Left renal cortex interstitium (tissue), 4 donors: ENCODE results near the gene PDE4B. TPM values are rescaled to one million over a fixed set of nuclear protein-coding genes. Genes with fewer than 3 reads are reported as not detected.
"Not testable (repeated sequence)": the region's sequence is repeated elsewhere in the genome, so short reads cannot be mapped to it uniquely, and the experiment has no call there.

ENCODE experiments used
- DNase-seq, 4 donors: peaks; one replicate each; pipeline ENCODE4 v3.0.0-alpha.2; 2013; ENCODE audit warnings: low read depth in 4 of 4, low spot score in 2 of 4, missing footprints in 1 of 4
- polyA plus RNA-seq, 4 donors: library from polyadenylated mRNA; unstranded; fragments of 120-200 nt; gene quantifications; one replicate each; pipeline ENCODE4 v1.2.1, GENCODE V29; 2013; ENCODE audit not compliant: insufficient read length in 4 of 4

Gene PDE4B
- polyA plus RNA-seq, 4 donors = 5.6 to 11.1 (median 8.7) TPM

DNA sequence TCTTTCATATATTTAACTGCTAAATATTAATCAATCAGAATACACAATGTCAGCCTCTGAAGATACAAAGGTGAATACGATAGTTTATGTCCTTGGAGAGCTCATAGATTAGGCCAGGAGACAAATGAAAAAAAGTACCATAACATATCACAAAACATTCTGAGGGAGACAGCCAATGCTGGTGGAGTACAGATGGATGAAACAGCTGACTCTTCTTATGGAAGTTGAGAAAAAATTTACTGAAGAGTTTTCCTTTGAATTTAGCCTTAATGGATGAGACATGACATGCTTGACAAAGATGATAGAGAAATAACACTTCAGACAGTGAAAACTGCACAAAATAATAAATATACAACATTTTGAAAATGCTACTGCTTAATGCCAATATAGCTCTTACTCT, 193.5 kb downstream of the PDE4B start:
- DNase-seq = no peak

DNA sequence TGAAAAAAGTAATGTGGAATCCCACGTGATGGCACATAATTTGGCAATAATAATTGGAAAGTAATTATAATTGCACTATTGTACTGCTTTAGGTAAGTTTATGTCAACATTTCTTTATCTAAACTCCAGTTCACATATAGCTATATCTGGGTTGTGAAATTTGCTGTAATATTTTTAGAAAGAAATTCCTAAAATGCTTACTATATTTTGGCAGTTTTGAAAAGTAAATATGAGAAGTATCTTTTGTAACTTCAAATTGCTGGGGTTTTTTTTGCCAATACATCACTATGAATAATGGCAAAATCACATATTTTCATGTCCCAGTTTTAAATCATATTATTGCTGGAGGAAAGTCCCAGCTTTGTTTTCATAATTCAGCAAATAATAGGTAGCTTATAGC, 197.5 kb downstream of the PDE4B start:
- no peak for DNase-seq

DNA sequence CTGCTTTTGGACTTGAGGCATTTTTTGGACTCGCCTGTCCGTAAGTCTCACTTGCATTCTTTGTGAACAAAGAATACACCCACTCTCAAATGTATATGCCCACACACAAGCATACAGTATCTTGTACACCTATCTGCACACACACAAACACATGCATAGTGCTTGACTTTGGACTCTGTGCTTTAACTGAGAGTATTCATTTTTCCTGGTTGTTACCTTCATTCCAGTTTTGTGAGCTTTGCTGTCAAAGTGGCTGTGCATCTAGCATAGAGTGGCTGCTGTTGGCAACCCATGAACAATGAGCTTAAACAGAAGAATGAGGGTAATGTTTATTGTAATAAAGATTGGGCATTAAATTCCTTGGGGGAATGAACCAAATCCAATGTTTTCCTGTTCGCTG, 199.0 kb downstream of the PDE4B start:
- no peak for DNase-seq

DNA sequence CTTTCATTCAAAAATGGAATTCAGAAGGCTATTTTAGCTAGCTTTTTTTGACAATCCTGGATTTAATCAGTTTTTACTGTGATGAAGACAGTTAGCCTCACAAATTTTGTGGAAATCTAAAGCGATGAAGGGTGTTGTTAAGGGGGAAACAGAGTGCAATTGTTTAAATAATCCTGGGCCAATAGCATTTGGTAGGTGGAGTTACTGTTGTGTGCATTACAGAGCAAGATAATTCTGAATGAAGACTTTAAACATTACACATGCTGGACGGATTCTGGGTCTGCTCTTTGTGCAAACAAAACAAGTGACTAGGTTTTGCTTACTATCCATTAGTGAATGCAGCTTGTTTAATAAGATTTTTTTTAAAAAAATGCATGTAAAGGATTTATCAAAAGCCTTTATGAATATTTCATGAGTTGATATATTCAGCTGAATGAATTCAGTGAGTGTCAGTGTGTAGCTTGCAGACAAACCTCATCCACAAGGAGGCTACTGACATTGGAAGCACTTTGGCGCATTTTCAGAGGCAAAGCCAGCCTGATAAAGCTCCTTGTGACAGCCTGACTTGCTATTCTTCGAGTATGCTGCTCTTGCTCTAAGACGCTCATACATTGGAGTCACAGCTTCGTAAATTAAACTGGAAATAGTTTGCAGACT, 199.6 kb downstream of the PDE4B start:
- no peak for DNase-seq

DNA sequence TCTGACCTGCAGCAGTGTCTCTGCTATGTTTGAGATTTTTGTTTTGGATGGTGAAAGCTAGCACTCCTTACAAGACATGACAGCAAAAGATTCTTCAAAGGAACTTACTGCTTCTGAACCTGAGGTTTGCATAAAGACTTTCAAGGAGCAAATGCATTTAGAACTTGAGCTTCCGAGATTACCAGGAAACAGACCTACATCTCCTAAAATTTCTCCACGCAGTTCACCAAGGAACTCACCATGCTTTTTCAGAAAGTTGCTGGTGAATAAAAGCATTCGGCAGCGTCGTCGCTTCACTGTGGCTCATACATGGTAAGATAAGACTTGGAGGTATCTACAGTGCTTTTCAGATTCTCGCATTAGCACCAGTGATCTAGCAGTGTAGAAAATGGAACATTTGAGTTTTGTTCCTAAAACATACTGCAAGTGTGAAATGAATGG, 200.2 kb downstream of the PDE4B start:
- DNase-seq = no peak

DNA sequence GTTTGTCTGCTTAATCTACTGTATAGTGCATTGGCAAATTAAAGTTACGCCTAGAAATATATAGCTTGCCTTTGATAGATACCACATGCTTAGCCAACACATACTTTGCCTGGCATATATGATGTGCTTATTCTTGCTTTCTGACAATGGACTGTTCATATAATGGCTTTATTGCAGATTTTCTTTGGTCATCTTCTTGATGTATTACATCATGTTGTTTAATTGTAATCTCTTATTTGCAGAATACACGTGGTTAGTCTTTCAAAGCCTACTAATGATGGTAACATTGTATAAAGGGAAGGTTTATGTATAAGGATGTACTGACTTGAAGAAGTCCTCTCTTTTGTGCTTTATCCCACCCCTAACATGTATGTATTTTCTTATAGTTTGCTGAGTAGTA, 201.5 kb downstream of the PDE4B start:
- no peak for DNase-seq

DNA sequence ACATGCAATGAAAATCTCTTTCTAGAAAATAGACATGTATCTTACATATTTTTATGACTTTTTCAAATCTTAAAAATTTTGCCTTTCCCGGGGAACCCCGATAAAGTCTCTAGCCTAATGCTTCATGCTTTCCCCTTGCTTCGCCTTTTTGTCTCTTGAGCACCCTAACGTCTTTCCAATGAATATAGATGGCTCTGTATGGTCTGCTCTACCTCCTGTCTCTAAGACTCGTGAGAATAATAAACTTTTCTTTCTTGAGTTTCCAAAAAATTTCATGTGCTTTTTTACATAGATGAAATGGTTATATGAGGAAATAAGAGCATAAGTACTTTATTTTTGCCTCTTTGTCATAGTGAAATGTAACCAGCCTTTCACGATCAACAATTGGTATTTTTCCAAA, 202.6 kb downstream of the PDE4B start:
- DNase-seq = no peak

DNA sequence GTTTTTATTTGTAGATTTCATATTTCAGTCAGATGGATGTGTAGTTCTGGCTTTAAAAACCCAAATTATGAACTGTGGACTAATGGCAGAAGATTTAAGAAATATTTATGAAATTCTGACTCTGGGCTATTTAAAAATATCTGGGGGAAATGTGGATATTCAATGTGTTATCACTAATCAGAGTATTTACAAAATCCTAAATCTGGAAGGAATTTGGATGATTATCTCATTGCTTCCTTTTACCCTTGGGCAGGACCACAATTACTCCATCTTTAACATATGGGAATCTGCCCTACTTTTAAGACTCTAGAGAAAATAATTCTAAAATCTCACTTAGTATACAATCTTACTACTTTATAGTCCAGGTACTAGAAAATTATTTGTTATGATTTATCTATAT, 203.2 kb downstream of the PDE4B start:
- DNase-seq = no peak

DNA sequence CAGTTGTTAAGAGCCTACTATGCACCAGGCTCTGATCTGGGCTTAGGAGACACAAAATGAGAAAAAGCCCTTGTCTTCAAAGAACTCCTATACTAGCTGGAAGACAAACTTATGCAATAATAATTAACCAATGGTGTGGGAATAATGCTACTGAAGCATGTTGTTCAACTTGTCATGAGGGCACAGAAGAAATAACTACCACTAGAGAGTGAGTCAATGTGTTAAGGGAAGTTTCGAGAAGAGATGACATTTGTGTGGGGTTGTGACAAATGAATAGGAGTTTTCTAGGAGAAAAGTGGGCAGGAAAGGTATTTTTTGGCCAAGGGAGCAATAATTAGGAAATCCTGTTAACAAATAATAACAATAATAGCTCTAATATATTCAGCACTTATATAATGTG, 205.0 kb downstream of the PDE4B start:
- no peak for DNase-seq

DNA sequence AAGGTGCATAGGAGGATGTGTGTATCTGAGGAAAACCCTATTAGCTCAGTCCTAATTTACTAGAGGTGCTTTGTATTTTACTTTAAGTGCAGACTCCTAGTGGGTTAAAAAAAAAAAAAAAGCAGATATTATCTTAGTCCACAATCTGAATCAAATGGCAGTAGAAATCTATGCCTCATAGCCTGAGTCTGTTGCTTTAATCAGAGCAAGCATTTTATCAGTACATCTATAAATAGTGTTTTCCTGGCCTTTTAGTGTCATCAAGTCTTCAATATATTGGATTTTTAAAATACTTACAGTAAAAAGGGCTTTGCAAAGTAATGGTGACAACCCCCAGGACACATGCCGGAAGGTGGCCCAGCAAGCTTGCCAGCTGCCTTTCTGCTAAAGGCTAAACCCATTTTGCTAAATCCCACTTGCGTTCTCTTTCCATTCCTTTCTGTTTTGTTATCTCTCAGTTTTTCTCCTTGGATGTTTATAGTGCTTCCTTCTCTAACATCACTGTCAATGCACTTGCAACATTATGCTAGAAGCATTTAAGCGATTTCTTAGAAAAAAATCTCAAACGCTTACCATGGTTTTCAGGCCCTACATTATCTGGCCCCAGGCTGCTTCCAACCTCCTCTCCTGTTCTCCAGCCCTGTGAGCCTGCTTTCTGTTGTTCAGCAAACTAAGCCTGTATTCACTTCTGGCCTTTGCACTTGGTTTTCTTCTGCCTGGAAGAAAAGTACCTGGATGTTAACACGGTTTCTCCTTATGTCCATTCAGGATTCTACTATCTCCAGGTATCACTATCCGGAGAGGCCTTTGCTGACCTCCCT, 206.3 kb downstream of the PDE4B start:
- DNase-seq = no peak

DNA sequence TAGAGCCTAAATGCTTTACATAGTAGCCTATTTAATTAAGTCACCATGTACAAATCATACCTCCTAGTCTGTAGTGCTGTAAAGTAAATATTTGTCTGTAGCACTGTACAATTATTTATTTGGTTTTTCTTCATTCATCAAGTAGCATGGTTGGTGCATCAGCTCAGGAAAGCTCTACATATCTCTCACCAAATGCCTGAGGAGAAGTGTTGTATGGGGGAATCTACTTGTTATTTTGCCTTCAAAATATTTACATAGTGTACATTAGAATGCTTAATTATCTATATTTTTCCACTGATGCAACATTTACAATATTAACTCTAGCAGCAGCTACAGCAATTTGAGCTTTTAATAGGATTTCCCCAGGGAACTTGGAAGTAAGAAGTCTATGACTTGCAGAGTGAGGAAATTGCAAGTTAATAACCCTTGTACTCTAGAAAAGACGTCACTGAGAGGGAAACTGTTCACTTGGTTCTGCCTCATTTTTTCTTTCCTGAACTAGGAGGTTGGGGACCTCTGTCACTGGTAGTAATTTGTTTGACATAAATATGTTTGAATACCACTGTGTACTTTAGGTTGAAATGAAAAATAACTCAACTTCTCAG, 207.4 kb downstream of the PDE4B start:
- no peak for DNase-seq

DNA sequence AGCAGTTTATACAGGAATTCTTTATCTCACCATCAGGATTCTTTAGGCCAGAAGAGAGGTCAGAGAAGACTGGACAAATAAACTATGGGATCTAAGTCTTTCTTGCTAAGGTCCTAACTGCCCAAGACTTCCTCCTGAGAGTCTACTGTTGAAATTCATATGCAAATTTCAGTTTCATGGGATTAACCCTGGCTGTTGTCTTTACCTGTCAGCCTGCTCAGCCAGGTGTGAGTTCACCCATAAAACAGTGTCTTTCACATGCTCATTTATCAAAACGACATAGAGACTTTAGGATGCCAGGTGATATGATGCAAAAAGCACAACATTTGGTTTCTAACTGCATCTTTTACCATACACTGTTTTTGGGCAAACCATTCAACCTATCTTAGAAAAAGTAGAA, 211.0 kb downstream of the PDE4B start:
- no peak for DNase-seq

DNA sequence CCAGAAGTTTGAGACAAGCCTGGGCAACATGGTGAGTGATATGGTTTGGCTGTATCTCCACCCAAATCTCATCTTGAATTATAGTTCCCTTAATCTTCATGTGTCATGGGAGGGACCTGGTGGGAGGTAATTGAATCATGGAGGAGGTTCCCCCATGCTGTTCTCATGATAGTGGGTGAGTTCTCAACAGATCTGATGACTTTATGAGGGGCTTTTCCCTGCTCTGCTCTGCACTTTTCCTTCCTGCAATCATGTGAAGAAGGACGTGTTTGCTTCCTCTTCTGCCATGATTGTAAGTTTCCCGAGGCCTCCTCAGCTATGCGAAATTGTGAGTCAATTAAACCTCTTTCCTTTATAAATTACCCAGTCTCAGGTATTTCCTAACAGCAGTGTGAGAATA, 213.8 kb downstream of the PDE4B start:
- DNase-seq = not testable (repeated sequence)

DNA sequence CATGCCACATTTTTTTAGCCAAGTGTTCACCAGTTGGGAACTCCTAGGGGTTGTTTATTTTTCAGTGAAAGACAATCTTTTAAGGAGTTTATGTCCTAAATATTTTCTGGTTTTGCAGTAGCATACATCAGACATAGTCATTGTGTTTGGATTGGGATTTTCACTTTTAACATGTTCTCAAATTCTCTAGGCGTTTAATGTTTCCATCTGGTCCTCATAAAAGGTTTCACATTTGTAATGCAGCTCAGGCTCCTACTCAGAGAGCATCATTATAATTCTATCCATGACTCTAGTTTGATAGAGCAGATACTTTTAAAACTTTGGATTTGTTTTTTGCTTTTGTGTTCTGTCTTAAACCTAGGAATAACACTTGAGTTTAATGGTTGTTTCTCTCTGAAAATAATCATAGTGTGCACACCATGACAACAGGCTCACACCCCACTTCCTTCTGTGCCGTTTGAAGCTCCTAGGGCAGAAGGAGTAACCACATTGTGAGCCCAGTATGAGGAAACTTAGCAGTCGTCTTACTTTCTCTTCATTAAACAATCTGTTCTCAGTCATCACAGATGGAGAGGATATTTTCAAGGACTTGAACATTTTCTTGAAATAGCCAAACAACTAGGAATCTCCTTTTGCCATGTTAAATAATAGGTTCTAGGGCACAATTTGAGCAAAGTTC, 219.6 kb downstream of the PDE4B start:
- DNase-seq = no peak

DNA sequence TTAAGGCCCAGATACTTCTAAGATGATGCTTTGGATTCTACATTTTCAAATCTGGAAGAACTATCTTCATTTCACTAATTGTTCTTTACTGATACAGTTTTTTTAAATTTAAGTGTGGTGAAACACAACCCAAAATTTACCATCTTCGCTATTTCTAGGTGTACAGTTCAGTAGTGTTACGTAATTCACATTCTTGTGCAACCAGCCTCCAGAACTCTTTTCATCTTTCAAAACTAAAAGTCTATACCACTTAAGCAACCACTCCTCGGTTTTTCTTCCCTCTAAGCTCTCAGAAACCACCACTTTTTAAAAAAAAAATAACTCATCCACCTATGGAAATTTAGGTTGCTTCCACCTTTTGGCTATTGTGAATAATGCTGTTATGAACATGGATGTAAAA, 220.7 kb downstream of the PDE4B start:
- no peak for DNase-seq

DNA sequence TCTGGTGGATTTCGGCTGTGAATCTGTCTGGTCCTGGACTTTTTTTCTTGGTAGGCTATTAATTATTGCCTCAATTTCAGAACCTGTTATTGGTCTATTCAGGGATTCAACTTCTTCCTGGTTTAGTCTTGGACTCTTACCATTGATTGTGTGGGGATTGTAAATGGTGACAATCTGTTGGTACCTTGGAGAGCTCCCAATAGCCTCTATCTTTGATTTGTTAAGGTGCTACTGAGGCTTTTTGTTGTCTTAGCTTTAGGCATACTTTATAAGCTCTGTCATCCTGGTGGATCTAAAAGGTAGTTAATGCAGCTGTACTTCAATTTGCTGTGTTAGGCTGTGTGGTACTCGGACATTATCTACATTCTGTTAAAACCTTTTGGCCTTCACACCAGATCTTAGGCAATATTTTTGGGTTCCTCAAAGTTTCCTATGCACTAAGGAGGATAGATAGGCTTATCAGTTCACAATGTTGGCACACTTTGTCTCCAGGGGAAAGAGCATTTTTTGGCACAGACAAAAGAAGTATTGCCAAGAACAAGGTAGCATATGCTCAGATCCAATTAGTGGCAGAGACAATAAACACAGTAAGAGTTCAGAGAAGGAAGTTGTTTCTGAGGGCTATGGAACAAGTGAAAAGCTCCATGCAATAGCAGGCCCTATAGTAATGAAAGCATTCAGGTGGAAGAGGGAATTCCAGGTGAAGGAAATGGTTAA, 230.4 kb downstream of the PDE4B start:
- DNase-seq = no peak

DNA sequence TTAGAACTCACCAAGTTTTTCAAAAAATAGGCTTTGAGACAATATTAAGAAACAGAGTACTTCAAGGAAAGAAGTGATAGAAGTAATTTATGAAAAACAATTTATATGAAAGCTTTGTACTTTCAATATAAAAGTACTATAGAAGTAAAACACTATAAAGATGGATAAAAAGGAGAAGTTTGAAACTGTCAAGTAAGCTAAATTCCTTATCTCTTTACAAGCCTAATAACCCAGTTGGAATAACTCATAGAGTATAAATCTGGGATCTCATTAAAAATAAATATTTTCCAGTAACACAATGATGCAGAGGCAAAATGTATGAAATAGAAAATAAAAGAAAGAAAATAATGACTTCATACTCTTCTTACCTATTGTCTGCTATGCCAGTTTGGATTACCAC, 232.5 kb downstream of the PDE4B start:
- DNase-seq = no peak

DNA sequence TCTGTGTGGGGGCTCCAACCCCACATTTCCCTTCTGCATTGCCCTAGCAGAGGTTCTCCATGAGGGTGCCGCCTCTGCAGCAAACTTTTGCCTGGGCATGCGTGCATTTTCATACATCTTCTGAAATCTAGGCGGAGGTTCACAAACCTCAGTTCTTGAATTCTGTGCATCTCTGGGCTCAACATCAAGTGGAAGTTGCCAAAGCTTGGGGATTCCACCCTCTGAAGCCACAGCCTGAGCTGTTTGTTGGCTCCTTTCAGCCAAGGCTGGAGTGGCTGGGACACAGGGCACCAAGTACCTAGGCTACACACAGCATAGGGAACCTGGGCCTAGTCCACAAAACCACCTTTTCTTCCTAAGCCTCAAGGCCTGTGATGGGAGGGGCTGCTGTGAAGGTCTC, 235.3 kb downstream of the PDE4B start:
- DNase-seq = no peak

DNA sequence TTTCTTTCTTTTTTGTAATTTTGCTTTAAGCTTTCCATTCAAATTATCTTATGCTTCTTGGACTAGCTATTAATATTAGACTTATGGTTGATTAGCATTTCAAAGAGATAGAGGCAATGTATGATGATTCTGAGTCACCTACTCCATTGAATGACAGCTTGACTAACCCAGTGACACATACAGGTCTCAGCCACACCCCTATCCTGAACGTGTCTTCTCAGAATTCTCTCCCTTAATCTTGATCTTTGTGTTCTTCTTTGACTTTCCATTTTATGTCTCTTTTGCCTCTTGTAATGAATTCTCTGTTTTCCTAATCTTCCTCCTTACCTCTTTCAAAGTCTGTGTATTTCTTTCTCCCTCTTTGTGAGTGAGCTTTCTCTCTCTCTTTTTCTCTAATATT, 241.1 kb downstream of the PDE4B start:
- DNase-seq = no peak

DNA sequence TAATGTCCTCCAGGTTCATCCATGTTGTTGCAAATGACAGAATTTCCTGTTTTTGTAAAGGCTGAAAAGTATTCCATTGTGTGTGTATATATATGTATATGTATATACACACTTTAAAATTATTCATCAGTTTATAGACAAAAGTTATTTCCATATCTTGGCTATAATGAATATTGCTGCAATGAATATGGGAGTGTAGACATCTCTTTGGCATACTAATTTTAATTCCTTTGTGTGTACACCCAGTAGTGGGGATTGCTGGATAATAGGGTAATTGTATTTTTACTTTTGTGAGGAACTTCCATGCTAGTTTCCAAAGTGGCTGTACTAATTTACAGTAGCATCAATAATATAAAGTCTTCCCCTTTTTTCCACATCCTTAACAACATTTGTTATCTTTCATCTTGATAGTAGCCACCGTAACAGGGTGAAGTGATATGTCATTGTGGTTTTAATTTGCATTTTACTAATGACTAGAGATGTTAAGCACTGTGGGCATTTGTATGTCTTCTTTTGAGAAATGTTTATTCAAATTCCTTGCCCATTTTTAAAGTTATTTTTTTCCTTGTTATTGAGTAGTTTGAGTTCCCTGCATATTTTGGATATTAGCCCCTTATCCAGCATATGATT, 243.0 kb downstream of the PDE4B start:
- DNase-seq = no peak
